Measurements from ENCODE around the gene NTN1.

- TF ChIP-seq EZH2 (IDR thresholded peaks at IDR 0.05) (no peak), POLR2AphosphoS5 (IDR thresholded peaks at IDR 0.05; ENCODE audit: borderline replicate concordance, low read depth, low read length) (no peak)
Observed at GRCh38 chr17:9105068-9105868, 84.0 kb downstream of the NTN1 start.
